C4-2B (cell line): ENCODE data around the gene DNAJC17.

ENCODE experiments used
- ZFX ChIP-seq: fragments of 450-650 bp; IDR thresholded peaks from 2 replicates; pipeline ENCODE4 v1.6.1; 2017
- TF ChIP-seq, protein P1 (sequence below): fragments of 450-650 bp; conservative IDR thresholded peaks from 2 replicates; pipeline ENCODE4 v1.5.1; 2017; ENCODE audit warnings: mild to moderate bottlenecking

GRCh38 chr15:40844696-40845030, 37.4 kb upstream of the DNAJC17 start:
- TF ChIP-seq, protein P1, sequence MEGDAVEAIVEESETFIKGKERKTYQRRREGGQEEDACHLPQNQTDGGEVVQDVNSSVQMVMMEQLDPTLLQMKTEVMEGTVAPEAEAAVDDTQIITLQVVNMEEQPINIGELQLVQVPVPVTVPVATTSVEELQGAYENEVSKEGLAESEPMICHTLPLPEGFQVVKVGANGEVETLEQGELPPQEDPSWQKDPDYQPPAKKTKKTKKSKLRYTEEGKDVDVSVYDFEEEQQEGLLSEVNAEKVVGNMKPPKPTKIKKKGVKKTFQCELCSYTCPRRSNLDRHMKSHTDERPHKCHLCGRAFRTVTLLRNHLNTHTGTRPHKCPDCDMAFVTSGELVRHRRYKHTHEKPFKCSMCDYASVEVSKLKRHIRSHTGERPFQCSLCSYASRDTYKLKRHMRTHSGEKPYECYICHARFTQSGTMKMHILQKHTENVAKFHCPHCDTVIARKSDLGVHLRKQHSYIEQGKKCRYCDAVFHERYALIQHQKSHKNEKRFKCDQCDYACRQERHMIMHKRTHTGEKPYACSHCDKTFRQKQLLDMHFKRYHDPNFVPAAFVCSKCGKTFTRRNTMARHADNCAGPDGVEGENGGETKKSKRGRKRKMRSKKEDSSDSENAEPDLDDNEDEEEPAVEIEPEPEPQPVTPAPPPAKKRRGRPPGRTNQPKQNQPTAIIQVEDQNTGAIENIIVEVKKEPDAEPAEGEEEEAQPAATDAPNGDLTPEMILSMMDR, result no peak
- TF ChIP-seq ZFX, result no peak
